Activated naive CD8-positive, alpha-beta T cell treated with anti-CD3 and anti-CD28 coated beads, Interleukin-2, amount 10 ng/mL, durations not matched to agents 7 days and 5 days (primary cell): Measurements from ENCODE around the gene TCERG1. TPM values are rescaled to one million over a fixed set of nuclear protein-coding genes. Genes with fewer than 3 reads are reported as not detected.

Experiments used
- ATAC-seq: fragments of 150-1000 bp; cut with Tn5 transposase; one replicate; pipeline ENCODE4 v1.10.0; 2021; ENCODE audit warnings: low read depth, moderate library complexity
- POLR2A ChIA-PET: fragments of 350-600 bp; sonication (Branson Sonifier 250); formaldehyde crosslinking; loops from one replicate; lab custom pipeline; 2021; ENCODE audit warnings: antibody characterized with exemption; lab: Charles Lee
- DNase-seq: peaks from one replicate; pipeline ENCODE4 v3.0.0; 2021
- H3K27ac Mint-ChIP-seq: one replicate; pipeline ENCODE4 v1.8.0; 2022; ENCODE audit warnings: mild to moderate bottlenecking, mixed read lengths
- H3K27me3 Mint-ChIP-seq: one replicate; pipeline ENCODE4 v1.8.0; 2022; ENCODE audit warnings: mild to moderate bottlenecking, moderate library complexity, mixed read lengths
- H3K36me3 Mint-ChIP-seq: one replicate; pipeline ENCODE4 v1.8.0; 2021; ENCODE audit warnings: mild to moderate bottlenecking, mixed read lengths
- H3K4me1 Mint-ChIP-seq: one replicate; pipeline ENCODE4 v1.8.0; 2021; ENCODE audit warnings: mixed read lengths
- H3K4me3 Mint-ChIP-seq: one replicate; pipeline ENCODE4 v1.8.0; 2022; ENCODE audit warnings: mild to moderate bottlenecking, moderate library complexity, mixed read lengths
- H3K9me3 Mint-ChIP-seq: one replicate; pipeline ENCODE4 v1.8.0; 2021; ENCODE audit warnings: mixed read lengths
- total RNA-seq, 2 experiments: library from RNA; stranded (reverse); gene quantifications; one replicate each; pipeline ENCODE4 v1.2.3, GENCODE V29; 2021

Gene TCERG1
- total RNA-seq, 2 experiments from 2014 or later = 79.9 to 90.2 TPM

DNA sequence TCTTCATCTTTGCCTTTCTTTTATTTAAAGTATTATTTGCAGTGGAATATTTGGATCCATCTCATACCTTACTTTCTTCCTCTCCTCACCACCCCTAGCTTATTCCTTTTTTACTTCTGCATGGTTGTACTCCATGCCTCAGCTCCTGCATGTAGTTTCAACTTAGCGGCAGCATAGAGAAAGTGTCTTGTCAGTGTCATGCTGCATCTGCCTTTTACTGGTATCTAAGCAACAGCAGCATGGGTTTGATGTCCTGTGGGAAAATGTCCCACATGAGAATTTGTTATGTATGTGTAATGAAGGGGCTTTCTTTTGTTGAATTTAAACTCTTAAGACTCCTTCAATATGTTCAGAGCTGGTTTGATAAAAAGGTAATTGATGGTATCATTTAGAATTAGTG, 20.6 kb downstream of the TCERG1 start:
- H3K9me3 Mint-ChIP-seq = no peaks in the 10 kb centered on the region
- H3K4me3 Mint-ChIP-seq = no peak overlapping the region
- DNase-seq (no peak), ATAC-seq (no peak)
- H3K4me1 Mint-ChIP-seq = peaks cover 10% of the 10 kb centered on the region
- H3K27me3 Mint-ChIP-seq = no peaks in the 10 kb centered on the region
- H3K27ac Mint-ChIP-seq = no peak overlapping the region
- peaks cover 31% of the 10 kb centered on the region for H3K36me3 Mint-ChIP-seq
- POLR2A ChIA-PET = no interaction called here

DNA sequence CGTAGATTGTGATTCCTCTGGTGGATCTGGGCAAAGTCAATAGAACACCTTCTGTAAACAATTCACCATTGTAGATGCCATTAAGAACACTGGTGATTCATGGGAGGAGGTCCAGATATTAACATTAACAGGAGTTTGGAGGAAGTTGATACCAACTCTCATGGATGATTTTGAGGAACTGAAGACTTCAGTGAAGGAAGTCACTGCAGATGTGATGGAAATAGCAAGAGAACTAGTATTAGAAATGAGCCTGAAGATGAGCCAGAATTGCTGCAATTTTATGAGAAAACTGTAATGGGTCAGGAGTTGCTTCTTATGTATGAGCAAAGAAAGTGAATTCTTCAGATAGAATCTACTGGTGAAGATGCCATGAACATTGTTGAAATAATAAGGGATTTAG, 26.9 kb downstream of the TCERG1 start:
- DNase-seq (no peak), ATAC-seq (no peak)
- H3K4me3 Mint-ChIP-seq = no peak overlapping the region
- H3K4me1 Mint-ChIP-seq = no peaks in the 10 kb centered on the region
- no peak overlapping the region for H3K27ac Mint-ChIP-seq
- peaks cover 31% of the 10 kb centered on the region for H3K36me3 Mint-ChIP-seq
- POLR2A ChIA-PET = no interaction called here
- H3K27me3 Mint-ChIP-seq = no peaks in the 10 kb centered on the region
- H3K9me3 Mint-ChIP-seq = no peaks in the 10 kb centered on the region

DNA sequence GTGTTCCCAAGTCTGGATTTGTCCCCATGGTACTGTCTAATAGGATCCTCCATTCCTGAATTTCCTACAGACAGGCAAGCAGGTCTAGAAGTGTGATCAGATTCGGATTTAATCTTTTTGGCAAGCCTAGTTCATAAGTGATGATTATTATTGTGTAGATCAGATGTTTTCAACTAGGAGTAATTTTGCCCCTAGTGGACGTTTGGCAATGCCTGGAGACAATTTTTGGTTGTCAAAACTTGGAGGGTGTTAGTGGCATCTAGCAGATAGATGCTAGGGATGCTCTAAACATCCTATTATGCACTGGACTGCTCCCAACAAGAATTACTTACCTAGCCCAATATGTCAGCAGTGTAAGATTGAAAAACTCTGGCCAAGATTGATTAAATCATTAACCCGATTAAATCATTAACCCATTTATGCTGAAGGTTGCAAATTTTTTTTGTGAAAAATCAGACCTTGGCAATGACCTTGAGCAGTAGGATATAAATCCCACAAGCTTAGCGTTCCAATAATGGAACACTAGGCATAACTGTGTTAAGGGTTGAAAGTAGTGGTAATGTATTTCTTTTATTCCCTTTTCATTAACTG, 28.2 kb downstream of the TCERG1 start:
- H3K4me1 Mint-ChIP-seq = no peaks in the 10 kb centered on the region

DNA sequence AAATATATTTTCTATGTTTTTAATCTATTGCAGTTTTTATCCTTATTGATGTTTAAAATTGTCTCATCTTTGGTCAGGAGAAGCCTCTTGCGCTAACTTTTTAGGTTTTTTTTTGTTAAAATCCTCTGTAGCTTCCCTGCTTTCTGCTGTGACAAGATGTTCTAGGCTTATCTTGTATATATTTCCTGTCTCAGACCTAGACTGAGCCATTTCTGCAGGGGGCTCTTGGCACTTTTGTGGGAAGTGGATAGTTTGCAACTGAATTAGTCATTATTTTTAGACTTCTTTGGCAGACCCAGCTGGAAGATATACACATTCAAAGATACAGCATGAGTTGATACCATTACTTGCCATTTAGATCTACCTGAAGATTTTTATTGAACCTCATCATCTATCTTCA, 28.8 kb downstream of the TCERG1 start:
- Mint-ChIP-seq H3K4me3 (no peak overlapping the region), H3K4me1 (no peaks in the 10 kb centered on the region), H3K36me3 (peaks cover 24% of the 10 kb centered on the region), H3K27ac (no peak overlapping the region), H3K9me3 (no peaks in the 10 kb centered on the region), H3K27me3 (no peaks in the 10 kb centered on the region)
- POLR2A ChIA-PET = no interaction called here
- ATAC-seq (no peak), DNase-seq (no peak)

More for the DNA sequence above, 28.2 kb downstream of the TCERG1 start:
- Mint-ChIP-seq H3K36me3 (peaks cover 29% of the 10 kb centered on the region), H3K27me3 (no peaks in the 10 kb centered on the region), H3K9me3 (no peaks in the 10 kb centered on the region), H3K4me3 (no peak overlapping the region), H3K27ac (no peak overlapping the region)
- DNase-seq = no peak
- ATAC-seq = no peak
- POLR2A ChIA-PET = no interaction called here

DNA sequence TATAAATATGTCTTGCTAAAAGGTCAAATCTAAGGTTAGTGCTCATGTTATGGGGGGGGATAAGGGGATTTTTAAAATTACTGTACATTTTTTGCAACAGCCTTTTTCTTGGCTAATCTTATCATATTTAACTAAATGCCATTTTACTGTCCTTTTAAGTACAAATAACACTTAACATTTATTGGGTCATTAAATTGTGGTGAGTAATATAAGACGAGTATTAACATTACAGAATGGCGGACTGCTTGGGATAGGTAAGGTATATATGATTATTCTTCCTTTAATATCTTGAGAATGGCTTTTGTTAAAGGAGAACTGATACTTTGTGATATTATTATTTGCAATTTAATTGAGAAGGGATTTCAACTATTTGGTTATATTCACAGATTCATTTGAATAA, 35.6 kb downstream of the TCERG1 start:
- DNase-seq (no peak), ATAC-seq (no peak)
- Mint-ChIP-seq H3K27ac (no peak overlapping the region), H3K4me3 (no peak overlapping the region), H3K36me3 (peaks cover 24% of the 10 kb centered on the region), H3K27me3 (no peaks in the 10 kb centered on the region), H3K9me3 (no peaks in the 10 kb centered on the region), H3K4me1 (no peaks in the 10 kb centered on the region)
- POLR2A ChIA-PET = no interaction called here

DNA sequence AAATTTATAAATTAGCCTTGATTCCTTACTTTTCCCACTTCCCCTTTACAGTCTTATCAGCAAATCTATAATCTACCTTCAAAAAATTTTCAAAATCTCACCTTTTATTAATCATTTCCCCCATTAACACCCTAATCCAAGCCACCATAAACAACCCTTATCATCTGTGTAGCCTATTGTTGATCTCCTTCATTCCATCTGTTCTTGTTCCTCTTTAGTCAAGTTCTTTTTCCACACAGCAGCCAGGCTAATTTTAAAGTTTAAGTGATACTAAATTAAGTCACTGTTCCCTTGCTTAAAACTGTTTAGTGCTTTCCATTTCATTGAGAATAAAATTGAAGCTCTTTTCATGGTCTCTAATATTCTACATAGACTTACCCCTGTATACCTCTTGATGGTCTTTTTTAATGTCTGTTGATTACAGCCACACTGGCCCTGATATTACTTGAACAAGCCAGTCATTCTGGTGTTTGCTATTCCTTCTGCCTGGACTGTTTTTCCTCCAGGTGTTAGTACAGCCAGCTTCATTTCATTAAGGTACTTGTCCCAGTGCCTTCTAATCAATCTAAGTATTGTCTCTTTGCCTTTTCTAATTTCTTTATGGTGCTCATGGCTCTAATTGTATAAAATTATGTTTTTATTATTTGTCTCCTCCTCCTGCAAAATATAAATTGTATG, 37.7 kb downstream of the TCERG1 start:
- ATAC-seq (no peak), DNase-seq (no peak)
- POLR2A ChIA-PET = no interaction called here
- Mint-ChIP-seq H3K9me3 (no peaks in the 10 kb centered on the region), H3K4me3 (no peak overlapping the region), H3K36me3 (peaks cover 36% of the 10 kb centered on the region), H3K27me3 (no peaks in the 10 kb centered on the region), H3K27ac (no peak overlapping the region), H3K4me1 (no peaks in the 10 kb centered on the region)

DNA sequence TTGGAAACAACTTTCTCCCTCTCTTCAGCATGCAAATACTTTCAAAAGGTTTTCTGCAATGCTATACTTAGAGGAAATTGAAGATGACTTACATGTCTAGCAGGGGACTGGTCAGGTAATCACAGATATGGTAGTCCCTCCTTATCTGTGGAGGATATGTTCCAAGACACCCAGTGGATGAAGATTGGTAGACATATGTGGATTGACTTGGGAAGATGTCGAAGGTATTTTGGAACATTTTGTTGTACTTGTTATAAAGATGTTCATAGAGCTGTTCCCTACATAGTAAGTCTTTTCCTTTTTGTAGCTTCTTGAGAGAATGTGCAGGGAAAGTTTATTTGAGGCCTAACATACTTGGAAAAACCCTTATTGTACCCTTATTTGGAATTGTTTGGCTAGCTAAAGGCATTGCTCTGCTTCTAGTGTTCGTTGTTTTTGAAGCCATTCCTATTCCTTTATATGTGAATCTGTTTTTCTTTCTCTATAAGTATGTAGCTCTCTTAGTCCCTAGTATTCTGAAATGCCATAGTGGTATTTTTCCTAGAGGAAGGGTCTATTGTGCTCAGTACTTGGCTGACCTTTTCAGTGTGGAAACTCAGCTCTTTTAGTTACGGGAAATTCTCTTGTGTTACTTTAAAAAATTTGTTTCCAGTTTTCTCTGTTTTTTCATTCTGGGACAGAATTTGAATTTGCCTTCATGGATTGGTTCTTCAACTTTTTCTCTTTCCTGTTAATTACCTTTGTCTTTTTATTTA, 43.1 kb downstream of the TCERG1 start:
- DNase-seq (no peak), ATAC-seq (no peak)
- H3K9me3 Mint-ChIP-seq = no peaks in the 10 kb centered on the region
- H3K4me3 Mint-ChIP-seq = no peak overlapping the region
- peaks cover 25% of the 10 kb centered on the region for H3K36me3 Mint-ChIP-seq
- POLR2A ChIA-PET = no interaction called here
- H3K27ac Mint-ChIP-seq = no peak overlapping the region
- no peaks in the 10 kb centered on the region for H3K4me1 Mint-ChIP-seq
- no peaks in the 10 kb centered on the region for H3K27me3 Mint-ChIP-seq

DNA sequence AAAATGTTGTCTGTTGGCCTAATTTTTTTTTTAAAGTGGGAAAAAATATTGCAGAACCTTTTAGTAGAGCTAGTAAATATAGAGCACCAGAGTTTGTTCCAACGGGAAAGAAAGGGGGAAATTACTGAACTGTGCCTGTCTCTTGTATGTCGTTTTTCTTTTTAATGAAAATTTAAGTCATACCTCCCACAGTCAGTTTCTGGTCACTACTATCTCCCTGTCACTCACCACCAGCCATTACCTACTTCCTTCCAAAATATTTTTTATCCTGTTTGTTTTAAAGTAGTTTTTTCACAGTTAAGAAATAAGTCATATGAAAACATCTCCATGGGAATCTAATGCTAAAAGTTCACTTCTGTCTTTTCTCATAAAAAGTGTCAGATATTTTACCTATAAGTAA, 47.5 kb downstream of the TCERG1 start:
- Mint-ChIP-seq H3K4me3 (no peak overlapping the region), H3K9me3 (no peaks in the 10 kb centered on the region), H3K4me1 (peaks cover 2% of the 10 kb centered on the region), H3K27ac (no peak overlapping the region), H3K27me3 (no peaks in the 10 kb centered on the region), H3K36me3 (peaks cover 20% of the 10 kb centered on the region)
- DNase-seq (no peak), ATAC-seq (no peak)
- POLR2A ChIA-PET = no interaction called here

DNA sequence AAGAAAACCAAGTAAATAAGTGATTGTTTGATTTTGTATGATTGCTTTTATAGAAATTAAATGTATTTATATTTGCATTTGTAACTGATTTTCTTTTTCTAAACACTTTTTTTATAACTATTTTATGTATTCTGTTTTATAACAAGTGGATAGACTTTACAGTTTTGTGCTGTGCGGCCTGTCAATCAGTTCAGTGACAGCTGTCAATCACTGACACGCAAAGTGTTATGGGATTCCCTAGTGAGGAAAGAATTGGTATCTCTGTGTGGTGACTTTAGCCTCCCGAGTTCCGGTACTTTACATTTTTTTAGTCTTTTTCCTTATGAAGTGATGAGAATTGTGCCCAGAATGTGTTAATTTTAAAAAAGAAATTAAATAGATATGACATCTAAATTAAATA, 52.5 kb downstream of the TCERG1 start:
- H3K27me3 Mint-ChIP-seq = no peaks in the 10 kb centered on the region
- DNase-seq = no peak
- peaks cover 2% of the 10 kb centered on the region for H3K4me1 Mint-ChIP-seq
- no peak overlapping the region for H3K27ac Mint-ChIP-seq
- H3K36me3 Mint-ChIP-seq = peaks cover 25% of the 10 kb centered on the region
- H3K4me3 Mint-ChIP-seq = no peak overlapping the region
- ATAC-seq = no peak
- H3K9me3 Mint-ChIP-seq = no peaks in the 10 kb centered on the region
- POLR2A ChIA-PET = no interaction called here

DNA sequence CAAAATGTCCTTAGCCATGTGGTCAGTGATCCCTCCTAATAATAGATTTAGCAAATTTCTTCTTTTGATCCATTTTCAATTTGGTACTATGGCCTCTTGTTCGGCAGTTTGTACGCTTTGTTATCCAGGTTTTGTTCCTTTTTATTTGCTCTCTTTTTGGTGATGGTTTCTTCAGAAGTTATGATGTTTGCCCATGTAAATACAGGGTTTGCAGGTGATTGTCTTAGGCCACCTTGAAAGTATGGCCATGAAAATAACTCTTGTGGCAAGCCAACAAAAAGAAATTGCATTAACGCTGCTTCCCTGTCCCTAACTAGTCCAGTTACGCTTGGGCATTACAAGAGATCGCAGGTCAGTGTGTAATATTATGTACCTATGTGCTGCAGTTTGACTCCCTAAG, 60.3 kb downstream of the TCERG1 start:
- ATAC-seq = no peak
- Mint-ChIP-seq H3K36me3 (peaks cover 42% of the 10 kb centered on the region), H3K27me3 (no peaks in the 10 kb centered on the region), H3K27ac (no peak overlapping the region), H3K4me3 (no peak overlapping the region), H3K9me3 (no peaks in the 10 kb centered on the region), H3K4me1 (no peaks in the 10 kb centered on the region)
- no peak for DNase-seq
- POLR2A ChIA-PET = no interaction called here

DNA sequence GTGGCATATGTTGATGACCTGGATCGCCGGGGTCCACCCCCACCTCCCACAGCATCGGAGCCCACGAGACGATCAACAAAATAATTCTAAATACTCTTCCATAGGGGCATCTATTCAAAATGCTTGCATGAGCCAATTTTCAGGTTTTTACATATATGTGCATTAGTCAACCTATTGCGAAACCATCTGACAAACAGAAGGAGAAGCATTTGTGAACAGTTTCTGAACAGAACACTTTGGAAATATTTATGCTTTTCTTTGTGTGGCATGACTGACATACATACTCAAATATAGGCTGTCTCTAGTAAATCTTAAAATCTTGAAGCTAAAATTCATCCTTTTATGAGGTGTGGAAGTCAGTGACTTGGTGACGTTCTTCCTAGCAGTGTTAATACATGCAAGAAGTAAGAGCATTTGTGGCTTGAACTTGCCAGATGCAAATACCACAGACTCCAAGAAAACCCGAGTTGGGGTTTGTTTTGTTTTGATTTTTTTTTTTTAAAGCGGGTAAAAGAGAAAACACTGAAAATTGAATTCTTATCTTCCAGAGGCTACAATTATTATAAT, 63.5 kb downstream of the TCERG1 start:
- ATAC-seq (no peak), DNase-seq (no peak)
- Mint-ChIP-seq H3K36me3 (peaks cover 30% of the 10 kb centered on the region), H3K4me1 (no peaks in the 10 kb centered on the region), H3K9me3 (no peaks in the 10 kb centered on the region), H3K27me3 (no peaks in the 10 kb centered on the region), H3K27ac (no peak overlapping the region), H3K4me3 (no peak overlapping the region)
- POLR2A ChIA-PET = no interaction called here

DNA sequence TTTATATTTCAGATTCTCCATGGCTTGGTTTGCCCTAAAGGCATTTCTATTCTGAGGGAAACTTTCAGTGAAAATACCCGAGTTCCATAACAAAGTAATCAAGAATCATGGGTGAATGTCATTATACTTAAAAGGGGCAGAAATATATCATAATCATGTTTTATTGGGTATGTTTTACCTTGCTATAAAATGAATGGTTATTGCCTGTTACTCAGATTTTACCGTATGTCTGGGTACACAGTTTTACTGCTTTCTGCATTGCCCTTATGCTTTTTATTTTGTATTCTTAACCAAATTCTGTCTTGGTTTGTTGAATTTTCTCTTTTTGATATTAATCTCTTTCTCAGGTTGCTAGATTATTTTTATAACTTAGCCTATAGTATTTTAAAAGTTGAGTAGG, 66.3 kb downstream of the TCERG1 start:
- no peak for DNase-seq
- no peak for ATAC-seq
- Mint-ChIP-seq H3K4me1 (no peaks in the 10 kb centered on the region), H3K36me3 (peaks cover 16% of the 10 kb centered on the region), H3K27ac (no peak overlapping the region), H3K9me3 (no peaks in the 10 kb centered on the region), H3K27me3 (peaks cover 3% of the 10 kb centered on the region), H3K4me3 (no peak overlapping the region)
- POLR2A ChIA-PET = no interaction called here

DNA sequence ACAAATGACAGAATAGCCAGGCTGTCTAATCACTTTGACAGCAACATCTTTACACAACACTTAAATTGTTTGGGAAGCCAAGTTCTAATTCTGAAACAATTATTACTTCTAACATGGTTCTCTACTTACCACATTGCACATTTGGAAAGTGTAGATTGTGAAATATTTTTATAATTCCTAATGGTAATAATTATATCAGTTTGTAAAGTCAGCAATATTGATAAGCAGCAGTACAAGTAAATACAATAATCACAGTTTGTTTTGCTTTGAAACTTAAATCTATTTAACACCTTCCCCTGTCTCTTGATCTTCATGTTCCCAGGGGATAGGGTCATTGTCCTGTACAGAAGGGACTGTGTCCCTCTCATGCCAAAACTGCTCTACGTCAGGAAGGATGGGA, 67.4 kb downstream of the TCERG1 start:
- ATAC-seq (no peak), DNase-seq (no peak)
- no peak overlapping the region for H3K27ac Mint-ChIP-seq
- H3K4me1 Mint-ChIP-seq = peaks cover 2% of the 10 kb centered on the region
- H3K36me3 Mint-ChIP-seq = peaks cover 16% of the 10 kb centered on the region
- no peaks in the 10 kb centered on the region for H3K9me3 Mint-ChIP-seq
- POLR2A ChIA-PET = no interaction called here
- peaks cover 5% of the 10 kb centered on the region for H3K27me3 Mint-ChIP-seq
- no peak overlapping the region for H3K4me3 Mint-ChIP-seq
